Brain microvascular endothelial cell (primary cell): ENCODE results near the gene BLCAP.
A peak's percentile ranks its signal among the peaks of the same experiment; 100 is the strongest.

Experiments used
- DNase-seq: peaks from one replicate; pipeline ENCODE4 v3.0.0-alpha.2; 2020
- H3K27ac ChIP-seq: fragments of 250-450 bp; sonication (Bioruptor Pico); 2 replicates; pipeline ENCODE4 v1.5.1; 2020; ENCODE audit warnings: mild to moderate bottlenecking, moderate library complexity
- H3K27me3 ChIP-seq: fragments of 250-450 bp; sonication (Bioruptor Pico); replicated peaks from 2 replicates; pipeline ENCODE4 v1.5.1; 2020; ENCODE audit warnings: mild to moderate bottlenecking
- H3K36me3 ChIP-seq: fragments of 250-450 bp; sonication (Bioruptor Pico); replicated peaks from 2 replicates; pipeline ENCODE4 v1.5.1; 2020; ENCODE audit warnings: mild to moderate bottlenecking
- H3K4me3 ChIP-seq: 2 replicates; pipeline ENCODE4 v1.5.1; 2011; ENCODE audit warnings: low read depth, mild to moderate bottlenecking, control low read depth, low read length, moderate library complexity
- in situ Hi-C: cut with HindIII; loops from 2 replicates; pipeline ENCODE4 v1.10.0; 2017; ENCODE audit warnings: low sequenced_read_pairs, low pct_ligation_motif_present
- TF ChIP-seq, protein P1 (sequence below): IDR thresholded peaks from 2 replicates; pipeline ENCODE4 v1.5.1; 2011; ENCODE audit warnings: low read depth, mild to moderate bottlenecking, moderate library complexity, low read length, control low read depth, inconsistent platforms; ENCODE audit errors: missing control alignments

The BLCAP gene

DNA sequence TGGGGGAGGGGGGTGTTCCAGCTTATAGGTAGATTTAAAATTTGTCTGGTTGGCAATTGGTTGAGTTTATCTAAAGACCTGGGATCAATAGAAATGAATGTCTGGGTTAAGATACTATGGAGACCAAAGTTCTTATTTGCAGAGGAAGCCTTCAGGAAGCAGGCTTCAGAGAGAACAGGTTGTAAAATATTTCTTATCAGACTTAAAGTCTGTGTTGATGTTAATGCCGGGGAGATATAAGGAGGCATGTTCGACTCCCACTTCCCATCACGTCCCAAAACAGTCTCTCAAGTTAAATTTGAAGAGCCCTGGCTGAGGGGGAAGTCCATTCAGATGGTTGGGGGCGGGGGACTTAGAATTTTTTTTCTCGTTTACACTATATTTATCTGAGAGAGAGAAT lies 12.3 kb upstream of the BLCAP start:
- H3K27me3 ChIP-seq, result no peaks in the 10 kb centered on the region
- in situ Hi-C loops, result loop anchor here (25.0 kb wide), 1 partner anchor 278 kb away; the partner anchor contains the start of gene GHRH
- TF ChIP-seq, protein P1, sequence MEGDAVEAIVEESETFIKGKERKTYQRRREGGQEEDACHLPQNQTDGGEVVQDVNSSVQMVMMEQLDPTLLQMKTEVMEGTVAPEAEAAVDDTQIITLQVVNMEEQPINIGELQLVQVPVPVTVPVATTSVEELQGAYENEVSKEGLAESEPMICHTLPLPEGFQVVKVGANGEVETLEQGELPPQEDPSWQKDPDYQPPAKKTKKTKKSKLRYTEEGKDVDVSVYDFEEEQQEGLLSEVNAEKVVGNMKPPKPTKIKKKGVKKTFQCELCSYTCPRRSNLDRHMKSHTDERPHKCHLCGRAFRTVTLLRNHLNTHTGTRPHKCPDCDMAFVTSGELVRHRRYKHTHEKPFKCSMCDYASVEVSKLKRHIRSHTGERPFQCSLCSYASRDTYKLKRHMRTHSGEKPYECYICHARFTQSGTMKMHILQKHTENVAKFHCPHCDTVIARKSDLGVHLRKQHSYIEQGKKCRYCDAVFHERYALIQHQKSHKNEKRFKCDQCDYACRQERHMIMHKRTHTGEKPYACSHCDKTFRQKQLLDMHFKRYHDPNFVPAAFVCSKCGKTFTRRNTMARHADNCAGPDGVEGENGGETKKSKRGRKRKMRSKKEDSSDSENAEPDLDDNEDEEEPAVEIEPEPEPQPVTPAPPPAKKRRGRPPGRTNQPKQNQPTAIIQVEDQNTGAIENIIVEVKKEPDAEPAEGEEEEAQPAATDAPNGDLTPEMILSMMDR, result no peak
- no peak for DNase-seq
- H3K36me3 ChIP-seq, result no peaks in the 10 kb centered on the region
- H3K27ac ChIP-seq, result no peak overlapping the region
- no peak overlapping the region for H3K4me3 ChIP-seq

DNA sequence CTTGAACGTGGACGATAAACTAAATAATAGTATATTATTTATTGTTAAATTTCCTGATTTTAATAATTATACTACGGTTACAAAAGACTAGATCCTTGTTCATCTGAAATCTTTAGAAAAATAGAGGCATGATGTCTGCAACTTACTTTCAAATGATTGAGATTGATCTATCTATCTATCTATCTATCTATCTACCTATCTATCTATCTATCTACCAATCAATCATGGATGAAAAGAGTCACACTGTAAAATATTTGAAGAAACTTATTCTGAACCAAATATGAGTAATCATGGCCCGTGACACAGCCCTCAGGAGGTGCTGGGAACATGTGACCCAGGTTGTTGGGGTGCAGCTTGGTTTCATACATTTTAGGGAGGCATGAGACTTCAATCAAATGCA lies 11.7 kb upstream of the BLCAP start:
- Histone ChIP-seq H3K4me3 (no peak overlapping the region), H3K27ac (no peak overlapping the region), H3K27me3 (no peaks in the 10 kb centered on the region), H3K36me3 (no peaks in the 10 kb centered on the region)
- no peak for DNase-seq
- TF ChIP-seq, protein P1, result no peak
- in situ Hi-C loops, result loop anchor here (25.0 kb wide), 1 partner anchor 277 kb away; the partner anchor contains the start of gene GHRH

DNA sequence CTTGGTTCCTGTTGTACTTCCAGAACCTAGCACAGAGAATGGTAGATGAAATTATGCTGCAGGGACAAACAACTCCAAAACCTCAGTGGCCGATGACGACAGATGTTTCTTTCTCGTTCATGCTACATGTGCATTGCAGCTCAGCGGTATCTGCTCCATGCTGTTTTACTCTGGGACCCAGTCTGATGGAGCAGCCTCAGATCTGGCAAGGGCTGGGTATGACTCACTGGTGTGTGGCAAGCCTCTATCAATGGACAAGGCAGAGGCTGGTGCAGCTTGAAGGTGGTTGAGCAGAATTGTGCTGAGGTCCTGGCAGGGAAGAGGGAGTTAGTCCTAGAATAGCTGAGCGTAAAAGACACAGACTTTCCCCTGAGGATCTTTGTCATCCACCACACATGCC lies 10.3 kb upstream of the BLCAP start:
- Histone ChIP-seq H3K27ac (no peak overlapping the region), H3K27me3 (no peaks in the 10 kb centered on the region), H3K4me3 (no peak overlapping the region), H3K36me3 (no peaks in the 10 kb centered on the region)
- DNase-seq, result peak; percentile 58
- TF ChIP-seq, protein P1, result no peak
- in situ Hi-C loops, result loop anchor here (25.0 kb wide), 1 partner anchor 276 kb away; the partner anchor contains the start of gene GHRH

DNA sequence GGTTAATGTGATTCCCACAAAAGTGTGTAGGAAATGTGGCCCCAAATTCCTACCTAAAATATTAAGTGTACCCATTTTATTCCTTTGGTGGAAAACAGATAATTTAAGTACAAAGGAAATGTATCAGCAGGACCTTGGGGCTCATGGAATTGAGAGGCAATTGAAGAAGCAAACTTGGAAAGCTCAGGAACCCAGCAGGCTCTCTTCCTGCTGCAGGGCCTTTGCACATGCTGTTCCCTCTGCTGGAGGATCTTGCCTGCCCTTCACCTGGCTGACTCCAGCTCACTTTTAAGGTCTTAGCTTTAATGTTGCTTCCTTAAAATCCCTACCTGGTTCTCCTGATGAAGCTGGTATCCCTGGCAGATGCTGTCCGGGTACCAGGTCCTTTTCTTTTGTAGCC lies 9.8 kb upstream of the BLCAP start:
- no peaks in the 10 kb centered on the region for H3K36me3 ChIP-seq
- H3K27ac ChIP-seq, result no peak overlapping the region
- no peak overlapping the region for H3K4me3 ChIP-seq
- in situ Hi-C loops, result loop anchor here (25.0 kb wide), 1 partner anchor 275 kb away; the partner anchor contains the start of gene GHRH
- no peak for DNase-seq
- no peaks in the 10 kb centered on the region for H3K27me3 ChIP-seq
- TF ChIP-seq, protein P1, result no peak

DNA sequence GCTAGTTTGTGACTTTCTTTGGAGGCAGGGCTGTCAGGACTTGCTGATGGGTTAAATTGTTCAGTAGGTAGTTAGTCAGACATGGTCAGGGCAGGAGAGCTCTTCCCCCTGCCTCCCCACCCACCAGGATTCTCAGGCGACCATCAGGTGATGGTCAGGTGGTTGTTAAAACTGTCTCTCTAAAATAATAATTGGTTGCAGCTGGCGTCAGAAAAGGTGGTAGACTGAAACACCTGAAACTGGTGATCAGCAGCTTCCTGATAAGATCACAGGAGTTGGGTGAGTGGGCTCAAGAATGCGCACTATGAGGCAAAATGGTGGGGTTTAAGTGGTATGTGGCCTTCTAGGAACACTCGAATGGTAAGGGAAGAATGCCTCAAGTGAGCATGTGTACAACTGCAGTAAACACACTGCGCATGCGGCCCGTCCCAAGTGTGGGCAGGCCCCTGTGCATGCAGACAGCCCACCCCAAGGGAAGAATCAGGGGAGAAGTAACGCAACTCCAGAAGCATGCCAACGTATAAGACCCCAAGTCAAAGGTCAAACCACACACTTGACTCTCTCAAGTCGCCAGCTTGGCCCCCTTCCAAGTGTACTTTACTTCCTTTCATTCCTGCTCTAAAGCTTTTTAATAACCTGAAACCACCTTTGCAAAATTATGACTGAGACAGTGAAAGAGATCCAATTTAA lies 7.9 kb upstream of the BLCAP start:
- Histone ChIP-seq H3K36me3 (no peaks in the 10 kb centered on the region), H3K27me3 (no peaks in the 10 kb centered on the region), H3K27ac (no peak overlapping the region), H3K4me3 (no peak overlapping the region)
- DNase-seq, result no peak
- TF ChIP-seq, protein P1, result no peak
- in situ Hi-C loops, result loop anchor here (25.0 kb wide), 1 partner anchor 273 kb away; the partner anchor contains the start of gene GHRH
